Mesodermal cell (in vitro differentiated cells): Measurements from ENCODE around the gene PREX1. TPM values are rescaled to one million over a fixed set of nuclear protein-coding genes. Genes with fewer than 3 reads are reported as not detected.
"Not testable (repeated sequence)": the region's sequence is repeated elsewhere in the genome, so short reads cannot be mapped to it uniquely, and the experiment has no call there.

Source experiments
- H3K27ac ChIP-seq: 2 replicates; pipeline ENCODE4 v1.7.0; 2013; ENCODE audit warnings: mild to moderate bottlenecking, low read depth, low read length, moderate library complexity; ENCODE audit not compliant: severe bottlenecking
- H3K36me3 ChIP-seq: 2 replicates; pipeline ENCODE4 v1.7.1; 2013; ENCODE audit warnings: mild to moderate bottlenecking, low read length, moderate library complexity; ENCODE audit not compliant: control insufficient read depth, insufficient read depth
- H3K4me1 ChIP-seq: one replicate; pipeline ENCODE4 v1.7.1; 2013; ENCODE audit warnings: mild to moderate bottlenecking, low read length; ENCODE audit not compliant: insufficient read depth, control insufficient read depth, poor library complexity, severe bottlenecking
- H3K4me3 ChIP-seq: 2 replicates; pipeline ENCODE4 v1.7.0; 2013; ENCODE audit warnings: low read length, control low read depth, mild to moderate bottlenecking; ENCODE audit not compliant: insufficient read depth, poor library complexity, severe bottlenecking; ENCODE audit errors: extremely low read depth
- H3K9me3 ChIP-seq: 2 replicates; pipeline ENCODE4 v1.7.1; 2013; ENCODE audit warnings: mild to moderate bottlenecking, low read length, moderate library complexity; ENCODE audit not compliant: control insufficient read depth
- WGBS, 2 experiments: methylation state at CpG; one replicate each; pipeline ENCODE4 v1.1.5; 2013; ENCODE audit warnings: missing lambda C conversion rate in 2 of 2; ENCODE audit not compliant: insufficient coverage in 2 of 2; 5-methylcytosine and 5-hydroxymethylcytosine counted together
- polyA plus RNA-seq, 2 experiments: library from polyadenylated mRNA; stranded (reverse); fragments of 50-300 nt; gene quantifications; one replicate each; pipeline ENCODE4 v1.2.3, GENCODE V29; 2013

Gene PREX1, protein sequence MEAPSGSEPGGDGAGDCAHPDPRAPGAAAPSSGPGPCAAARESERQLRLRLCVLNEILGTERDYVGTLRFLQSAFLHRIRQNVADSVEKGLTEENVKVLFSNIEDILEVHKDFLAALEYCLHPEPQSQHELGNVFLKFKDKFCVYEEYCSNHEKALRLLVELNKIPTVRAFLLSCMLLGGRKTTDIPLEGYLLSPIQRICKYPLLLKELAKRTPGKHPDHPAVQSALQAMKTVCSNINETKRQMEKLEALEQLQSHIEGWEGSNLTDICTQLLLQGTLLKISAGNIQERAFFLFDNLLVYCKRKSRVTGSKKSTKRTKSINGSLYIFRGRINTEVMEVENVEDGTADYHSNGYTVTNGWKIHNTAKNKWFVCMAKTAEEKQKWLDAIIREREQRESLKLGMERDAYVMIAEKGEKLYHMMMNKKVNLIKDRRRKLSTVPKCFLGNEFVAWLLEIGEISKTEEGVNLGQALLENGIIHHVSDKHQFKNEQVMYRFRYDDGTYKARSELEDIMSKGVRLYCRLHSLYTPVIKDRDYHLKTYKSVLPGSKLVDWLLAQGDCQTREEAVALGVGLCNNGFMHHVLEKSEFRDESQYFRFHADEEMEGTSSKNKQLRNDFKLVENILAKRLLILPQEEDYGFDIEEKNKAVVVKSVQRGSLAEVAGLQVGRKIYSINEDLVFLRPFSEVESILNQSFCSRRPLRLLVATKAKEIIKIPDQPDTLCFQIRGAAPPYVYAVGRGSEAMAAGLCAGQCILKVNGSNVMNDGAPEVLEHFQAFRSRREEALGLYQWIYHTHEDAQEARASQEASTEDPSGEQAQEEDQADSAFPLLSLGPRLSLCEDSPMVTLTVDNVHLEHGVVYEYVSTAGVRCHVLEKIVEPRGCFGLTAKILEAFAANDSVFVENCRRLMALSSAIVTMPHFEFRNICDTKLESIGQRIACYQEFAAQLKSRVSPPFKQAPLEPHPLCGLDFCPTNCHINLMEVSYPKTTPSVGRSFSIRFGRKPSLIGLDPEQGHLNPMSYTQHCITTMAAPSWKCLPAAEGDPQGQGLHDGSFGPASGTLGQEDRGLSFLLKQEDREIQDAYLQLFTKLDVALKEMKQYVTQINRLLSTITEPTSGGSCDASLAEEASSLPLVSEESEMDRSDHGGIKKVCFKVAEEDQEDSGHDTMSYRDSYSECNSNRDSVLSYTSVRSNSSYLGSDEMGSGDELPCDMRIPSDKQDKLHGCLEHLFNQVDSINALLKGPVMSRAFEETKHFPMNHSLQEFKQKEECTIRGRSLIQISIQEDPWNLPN (N-terminal part only)
- polyA plus RNA-seq (2013, experiment 1 of 2): 53.5 TPM
- polyA plus RNA-seq (2013, experiment 2 of 2): 34.1 TPM

DNA sequence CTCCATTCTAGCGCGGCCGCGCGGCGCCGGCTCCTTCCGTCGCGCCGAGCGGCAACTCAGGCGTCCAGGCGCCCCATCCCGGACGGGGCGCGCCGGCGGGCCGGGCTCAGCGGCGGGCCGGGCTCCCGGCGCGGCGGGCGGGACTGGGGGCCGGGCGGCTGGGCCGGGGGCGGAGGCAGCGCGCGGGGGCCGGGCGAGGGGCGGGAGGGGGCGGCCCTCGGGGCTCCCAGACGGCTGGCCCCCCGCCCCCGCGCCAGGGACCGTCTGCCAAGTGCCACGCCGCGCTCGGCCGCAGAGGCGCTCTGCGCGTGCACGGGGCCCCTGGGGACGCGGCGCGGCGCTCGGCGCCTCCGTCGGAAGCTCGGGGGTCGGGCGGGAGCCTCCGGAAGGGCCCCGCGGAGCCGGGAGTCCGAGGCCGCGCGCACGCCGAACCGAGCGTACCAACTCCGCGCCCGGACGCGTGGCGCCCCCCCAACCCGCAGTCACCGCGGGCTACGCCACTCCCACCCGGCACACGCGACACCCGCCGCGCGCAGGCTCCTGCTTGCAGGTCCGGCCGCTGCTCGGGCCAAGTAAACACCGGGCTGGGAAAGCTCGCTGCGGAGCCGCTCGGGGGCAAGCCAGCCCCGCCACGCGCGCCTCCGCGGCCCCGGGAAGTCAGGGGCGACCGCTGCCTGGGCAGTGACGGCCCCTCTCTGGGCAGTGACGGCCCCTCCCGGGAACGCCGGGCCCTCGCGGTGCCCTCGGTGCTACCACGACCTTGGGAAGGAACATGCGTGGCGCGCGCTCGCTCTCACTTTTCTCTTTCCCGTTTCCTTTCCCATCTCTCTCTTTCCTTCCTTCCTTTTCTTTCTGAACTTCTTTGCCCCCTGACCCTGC, at the start of gene PREX1:
Gene PREX1 (minus strand): TSS at position 145 of the 879 bp plus-strand sequence. CDS start 139 bp downstream, at position 6.
- peaks cover 31% of the 10 kb centered on the region for H3K4me1 ChIP-seq
- no peaks in the 10 kb centered on the region for H3K9me3 ChIP-seq
- H3K4me3 ChIP-seq: peak within 1 kb of the TSS; percentile 66
- H3K27ac ChIP-seq: peak within 1 kb of the TSS; percentile 65
- H3K36me3 ChIP-seq: no peaks in the 10 kb centered on the region
- 0 to 1% methylated on average over 61 to 112 of the region's 128 CpGs for WGBS, 2 experiments

DNA sequence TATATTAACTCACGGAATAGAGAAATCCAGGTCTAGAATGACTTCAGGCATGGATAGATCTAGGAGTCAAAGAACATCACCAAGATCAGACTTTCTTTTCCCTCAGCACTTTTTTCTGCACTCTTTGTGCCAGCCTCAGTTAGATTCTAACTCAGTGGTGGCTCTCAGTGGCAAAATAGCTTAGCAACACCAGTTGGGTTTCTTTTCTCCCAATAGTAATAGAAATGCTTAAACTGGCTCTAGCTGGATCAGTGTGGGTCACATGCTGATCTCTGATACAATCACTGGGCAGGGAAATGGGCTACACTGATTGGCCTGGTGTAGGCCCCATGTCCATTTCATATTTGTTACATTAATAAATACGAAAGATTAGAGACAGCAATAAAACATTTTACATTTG, 49.5 kb upstream of the PREX1 start:
- Histone ChIP-seq H3K36me3 (no peaks in the 10 kb centered on the region), H3K9me3 (no peaks in the 10 kb centered on the region), H3K4me3 (no peak overlapping the region), H3K4me1 (peaks cover 4% of the 10 kb centered on the region), H3K27ac (no peak overlapping the region)
- no CpG with 5 or more reads among the region's 2 CpGs for WGBS, 2 experiments

DNA sequence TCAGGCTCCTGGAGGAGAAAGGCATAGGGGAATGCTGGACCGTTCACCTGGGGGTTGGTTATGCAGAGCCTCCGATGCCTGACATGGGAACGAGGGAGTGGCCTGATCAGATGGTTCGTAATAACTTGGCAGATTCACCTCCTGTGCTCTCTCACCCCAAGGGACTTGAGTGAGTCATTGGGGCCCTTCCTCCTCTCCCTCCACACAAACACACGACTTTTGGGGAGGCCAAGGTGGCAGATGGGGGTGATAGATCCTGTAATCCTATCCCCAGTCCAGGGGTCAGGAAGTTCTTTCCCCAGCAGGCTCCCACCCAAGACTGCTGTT, 48.1 kb upstream of the PREX1 start:
- Histone ChIP-seq H3K9me3 (no peaks in the 10 kb centered on the region), H3K4me3 (no peak overlapping the region), H3K36me3 (no peaks in the 10 kb centered on the region), H3K4me1 (peaks cover 4% of the 10 kb centered on the region), H3K27ac (no peak overlapping the region)
- 80 to 84% methylated on average over 1 to 3 of the region's 5 CpGs for WGBS, 2 experiments

DNA sequence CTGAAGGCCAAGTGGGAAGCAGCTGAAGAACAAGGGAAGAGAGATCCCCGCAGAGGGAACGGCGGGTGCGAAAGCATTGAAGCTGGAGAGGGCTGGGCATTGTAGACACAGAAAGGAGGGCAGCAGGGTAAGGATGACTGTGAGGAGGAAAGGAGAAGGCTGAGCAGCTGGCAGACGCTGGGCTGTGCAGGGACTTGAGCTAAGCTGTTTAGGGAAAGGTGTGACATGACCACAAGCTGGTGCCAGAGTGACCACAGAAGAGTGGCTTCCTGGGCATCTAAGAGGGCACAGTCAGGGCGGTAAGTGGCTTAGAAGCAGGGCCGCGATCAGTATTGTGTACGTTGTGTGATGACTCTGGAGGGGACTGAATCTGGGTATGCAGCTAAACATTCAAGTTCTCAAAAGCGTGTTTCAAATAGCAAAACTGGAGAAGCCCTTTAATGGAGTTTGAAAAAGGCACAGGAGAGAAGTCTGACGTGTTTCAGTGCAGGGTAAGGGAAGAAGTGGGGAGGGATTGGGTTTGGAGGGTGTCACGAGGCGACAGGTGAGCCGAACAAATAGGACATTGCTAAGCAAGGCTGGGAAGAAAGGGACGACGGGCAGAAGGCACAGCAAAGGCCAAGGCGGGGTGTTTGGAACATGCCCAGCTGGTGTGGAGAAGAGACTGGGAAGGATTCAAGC, 47.6 kb upstream of the PREX1 start:
- Histone ChIP-seq H3K4me1 (peaks cover 4% of the 10 kb centered on the region), H3K9me3 (no peaks in the 10 kb centered on the region), H3K27ac (no peak overlapping the region), H3K36me3 (no peaks in the 10 kb centered on the region), H3K4me3 (no peak overlapping the region)
- WGBS, 2 experiments: 93 to 96% methylated on average over 13 to 17 of the region's 17 CpGs

DNA sequence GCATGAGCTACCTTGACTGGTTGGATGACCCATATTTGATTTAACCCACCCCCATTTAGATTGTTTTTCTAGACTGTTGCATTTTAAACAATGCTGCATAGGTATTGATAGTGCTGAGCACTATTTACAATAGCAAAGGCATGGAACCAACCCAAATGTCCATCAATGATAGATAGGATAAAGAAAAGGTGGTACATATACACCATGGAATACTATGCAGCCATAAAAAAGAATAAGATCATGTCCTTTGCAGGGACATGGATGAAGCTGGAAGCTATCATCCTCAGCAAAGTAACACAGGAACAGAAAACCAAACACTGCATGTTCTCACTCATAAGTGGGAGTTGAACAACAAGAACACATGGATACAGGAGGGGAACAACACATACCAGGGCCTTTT, 41.6 kb upstream of the PREX1 start:
- H3K9me3 ChIP-seq, H3K36me3 ChIP-seq, H3K4me3 ChIP-seq, H3K4me1 ChIP-seq, H3K27ac ChIP-seq: not testable (repeated sequence)

DNA sequence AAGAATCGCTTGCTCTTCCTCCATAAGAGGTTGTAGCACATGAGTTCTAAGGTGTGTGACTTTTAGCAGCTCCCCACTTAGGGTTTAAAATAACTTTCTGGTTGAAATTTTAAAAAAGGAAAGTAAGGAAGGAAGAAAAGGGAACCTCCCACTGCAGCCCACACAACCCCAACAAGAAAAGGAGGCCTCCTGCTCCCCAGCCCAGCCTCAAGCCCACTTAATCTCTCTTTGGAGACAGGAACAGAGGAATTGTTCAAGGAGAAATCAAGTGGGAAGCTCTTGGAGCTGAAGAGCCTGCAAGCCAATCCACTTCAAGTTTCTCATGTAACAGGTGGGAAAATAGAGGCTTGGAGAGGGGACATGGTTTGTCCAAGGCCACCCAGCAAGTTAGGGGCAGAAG, 39.1 kb upstream of the PREX1 start:
- H3K4me1 ChIP-seq: no peaks in the 10 kb centered on the region
- H3K9me3 ChIP-seq: no peaks in the 10 kb centered on the region
- no peak overlapping the region for H3K27ac ChIP-seq
- no peak overlapping the region for H3K4me3 ChIP-seq
- no peaks in the 10 kb centered on the region for H3K36me3 ChIP-seq
- WGBS, 2 experiments: no CpG with 5 or more reads among the region's 1 CpG

DNA sequence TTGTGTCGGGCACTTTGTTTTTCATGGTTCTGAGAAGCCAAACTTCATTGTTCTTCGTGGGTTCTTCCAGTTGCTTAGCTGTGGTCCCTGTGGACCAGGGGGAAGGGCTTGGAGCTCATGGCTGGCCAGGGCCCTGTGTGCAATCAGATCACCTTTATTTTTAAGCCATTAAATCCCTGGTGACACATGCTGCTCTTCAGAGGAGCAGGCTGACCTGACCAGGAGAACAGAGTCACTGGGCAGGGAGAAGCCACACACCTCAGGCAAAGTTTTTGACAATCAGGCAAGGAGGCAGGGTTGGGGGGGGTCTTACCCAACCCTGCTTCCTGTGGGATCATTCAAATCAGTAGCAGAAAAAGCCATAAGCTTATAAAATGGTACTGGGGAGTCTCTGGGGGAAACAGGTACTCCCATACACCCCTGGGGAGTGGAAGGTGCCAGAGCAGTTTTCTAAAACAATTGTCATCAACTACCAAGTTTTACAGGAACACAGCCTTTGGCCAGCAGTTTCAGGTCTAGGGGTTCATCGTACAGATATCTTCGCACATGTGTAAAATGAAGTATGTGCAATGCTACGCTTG, 37.0 kb upstream of the PREX1 start:
- no peaks in the 10 kb centered on the region for H3K36me3 ChIP-seq
- H3K9me3 ChIP-seq: no peaks in the 10 kb centered on the region
- H3K27ac ChIP-seq: no peak overlapping the region
- H3K4me1 ChIP-seq: no peaks in the 10 kb centered on the region
- WGBS, 2 experiments: 82 to 90% methylated on average over 3 of the region's 5 CpGs
- no peak overlapping the region for H3K4me3 ChIP-seq

DNA sequence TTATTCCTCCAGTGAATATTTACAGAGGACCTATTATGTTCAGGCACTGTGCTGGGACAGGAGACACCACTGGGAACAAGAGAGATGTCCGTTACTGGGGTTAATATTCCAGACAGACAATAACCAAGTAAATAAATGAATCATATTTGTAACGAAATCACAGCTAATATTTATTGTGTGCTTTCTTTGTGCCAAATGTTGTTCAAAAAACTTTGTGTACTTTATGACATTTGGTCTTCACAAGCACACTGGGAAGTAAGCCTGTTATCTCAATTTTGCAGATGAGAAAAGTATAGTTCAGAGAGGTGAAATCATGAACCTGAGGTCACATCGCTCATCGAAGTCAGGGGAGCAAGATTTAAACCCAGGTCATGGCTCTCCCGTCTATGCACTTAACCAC, 36.5 kb upstream of the PREX1 start:
- Histone ChIP-seq H3K36me3 (no peaks in the 10 kb centered on the region), H3K4me3 (no peak overlapping the region), H3K4me1 (no peaks in the 10 kb centered on the region), H3K27ac (no peak overlapping the region), H3K9me3 (no peaks in the 10 kb centered on the region)
- 87 to 100% methylated on average over 3 of the region's 5 CpGs for whole genome bisulfite sequencing, 2 experiments

DNA sequence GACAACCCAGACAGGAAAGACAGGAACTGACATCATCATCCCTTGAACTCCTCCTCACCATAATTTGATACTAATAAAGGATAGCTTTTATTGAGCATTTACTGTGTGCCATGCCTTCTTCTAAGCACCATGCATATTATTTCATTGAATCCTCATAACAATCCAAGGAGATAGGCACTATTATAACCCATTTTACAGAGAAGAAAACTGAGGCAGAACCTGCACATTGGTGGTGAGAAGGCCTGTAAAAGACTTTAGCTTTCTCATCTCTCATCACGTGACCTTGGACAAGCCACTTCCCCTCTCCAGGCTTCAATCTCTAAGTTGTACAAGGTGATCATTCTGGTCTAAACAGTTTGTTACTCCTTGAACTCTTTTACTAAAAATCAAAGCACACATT, 34.5 kb upstream of the PREX1 start:
- H3K36me3 ChIP-seq: no peaks in the 10 kb centered on the region
- H3K4me1 ChIP-seq: no peaks in the 10 kb centered on the region
- no peak overlapping the region for H3K27ac ChIP-seq
- H3K9me3 ChIP-seq: no peaks in the 10 kb centered on the region
- 100% methylated on average over 1 of the region's 1 CpG; no CpG with 5 or more reads in 1 of the 2 experiments for WGBS, 2 experiments
- H3K4me3 ChIP-seq: no peak overlapping the region
